Inflammatory macrophage treated with lipopolysaccharide for 1 hour (primary cell): Measurements from ENCODE around the gene MAPK11.

ENCODE experiments used
- DNase-seq, 2 donors: peaks; one replicate each; pipeline ENCODE4 v3.0.0-alpha.2; 2020 to 2022

MAPK11 gene

DNA sequence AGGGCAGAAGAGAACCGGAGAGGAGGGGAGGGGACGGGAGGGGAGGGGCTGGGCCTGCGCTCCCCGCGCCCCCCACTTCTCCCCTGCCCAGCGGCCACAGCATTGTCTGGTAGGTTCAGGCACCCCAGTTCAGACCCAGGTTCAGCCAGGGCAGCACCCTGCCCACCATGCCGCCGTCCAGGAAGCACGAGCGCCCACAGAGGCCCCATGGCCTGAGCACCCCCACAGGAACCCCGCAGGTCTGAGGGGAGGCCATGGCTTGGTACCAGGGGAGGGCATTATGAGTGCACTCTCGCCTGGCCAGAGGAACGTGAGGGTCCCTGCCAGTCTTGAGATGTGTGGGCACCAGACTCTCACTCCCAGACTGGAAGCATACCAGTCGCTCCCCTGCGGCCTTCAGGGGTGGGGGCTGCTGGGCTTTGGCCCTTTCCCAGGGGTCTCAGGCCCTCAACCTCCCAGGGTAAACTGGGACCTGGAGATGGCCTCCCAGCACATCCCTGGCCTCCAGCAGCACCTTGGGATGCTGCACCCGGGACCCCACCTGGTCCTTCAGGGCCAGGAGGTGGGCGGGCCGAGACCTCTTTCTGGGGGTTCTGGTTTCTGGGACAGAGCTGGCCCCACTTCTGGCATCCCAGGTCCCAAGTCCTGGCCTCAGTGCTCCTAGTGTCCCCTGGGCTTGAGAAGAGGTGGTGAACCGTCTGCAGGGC, 37.9 kb upstream of the MAPK11 start:
- DNase-seq, result no peak

DNA sequence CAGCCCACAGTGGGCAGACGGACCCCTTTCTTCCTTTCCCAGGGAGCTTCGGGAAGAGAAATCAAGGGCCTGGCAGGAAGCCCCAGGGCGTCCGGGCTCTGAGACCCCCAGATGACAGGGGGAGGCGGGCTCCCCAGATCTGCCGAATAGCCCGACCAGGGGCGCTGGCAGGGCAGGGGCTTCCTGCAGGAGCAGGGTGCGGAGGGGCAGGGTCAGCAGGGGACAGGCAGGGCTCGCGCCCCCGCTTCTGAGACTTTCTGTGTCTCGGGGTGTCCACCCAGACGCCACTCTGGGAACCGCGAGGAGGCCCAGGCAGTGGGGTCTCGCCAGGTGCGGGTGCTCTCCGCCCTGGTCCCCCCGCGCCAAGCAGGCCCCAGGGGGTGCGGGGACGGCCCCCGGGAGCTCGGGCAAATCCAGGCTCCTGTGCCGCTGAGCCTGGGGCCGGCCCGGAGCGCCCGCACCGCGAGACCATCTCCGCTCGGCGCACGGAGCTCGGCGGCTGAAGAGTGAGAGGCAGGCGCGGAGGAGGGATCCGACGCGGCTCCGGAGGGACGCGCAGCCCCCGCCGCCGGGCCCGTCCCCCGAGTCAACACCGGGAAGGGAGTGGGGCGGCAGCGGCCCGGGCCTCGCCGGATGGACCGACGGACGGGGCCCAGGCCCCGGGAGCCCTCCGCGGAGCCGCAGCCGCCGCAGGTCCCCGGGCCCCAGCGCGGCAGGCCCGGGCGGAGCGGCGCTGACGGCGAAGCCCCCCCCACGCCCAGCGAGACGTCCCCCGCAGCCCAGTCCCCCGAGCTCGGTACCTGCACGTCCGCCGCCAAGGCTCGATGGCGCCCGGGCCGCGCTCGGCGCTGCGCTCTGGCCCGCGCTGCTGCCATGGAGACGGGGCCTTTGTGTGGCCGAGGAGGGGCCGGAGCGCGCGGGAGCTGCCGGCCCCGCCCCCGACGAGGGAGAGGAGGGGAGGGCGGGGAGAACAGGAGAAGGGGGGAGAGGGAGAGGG, 36.9 kb upstream of the MAPK11 start, which contains the start of gene PLXNB2:
Gene PLXNB2 (minus strand): TSS at position 894 of the 997 bp plus-strand sequence. CDS start 17,062 bp downstream, outside the sequence.
- peak; percentile 54 for DNase-seq

DNA sequence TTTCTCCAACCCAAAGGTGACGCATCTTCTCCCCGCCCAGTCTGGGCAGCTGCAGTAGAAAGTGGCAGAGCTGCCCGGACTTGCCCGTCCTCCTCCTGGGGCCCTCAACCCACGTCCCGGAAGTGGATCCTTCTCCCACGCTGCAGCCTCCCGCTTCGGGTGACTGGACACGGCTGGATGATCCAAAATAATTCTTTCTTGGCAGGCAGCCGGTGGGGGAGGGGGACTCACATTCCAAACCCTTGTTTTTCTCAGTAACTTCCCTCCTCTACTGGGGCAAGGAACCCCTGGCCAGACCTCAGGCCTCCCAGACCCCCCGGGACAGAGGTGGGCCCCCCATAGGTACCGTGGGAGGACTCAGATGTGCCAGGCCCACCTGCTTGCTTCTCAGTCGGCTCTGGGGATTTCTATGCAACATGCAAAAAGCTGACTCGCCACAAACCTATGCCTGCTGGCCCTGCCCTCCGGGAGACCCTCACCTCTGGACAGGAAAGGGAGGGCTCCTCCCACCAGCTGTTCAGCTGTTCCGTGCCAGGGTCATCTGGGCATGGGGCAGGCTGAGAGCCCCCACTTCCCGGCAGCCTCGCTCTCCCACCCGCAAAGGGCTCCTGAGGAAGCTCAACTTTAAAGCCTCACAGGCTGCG, 35.9 kb upstream of the MAPK11 start:
- DNase-seq, result peak; percentile 90 to 95

DNA sequence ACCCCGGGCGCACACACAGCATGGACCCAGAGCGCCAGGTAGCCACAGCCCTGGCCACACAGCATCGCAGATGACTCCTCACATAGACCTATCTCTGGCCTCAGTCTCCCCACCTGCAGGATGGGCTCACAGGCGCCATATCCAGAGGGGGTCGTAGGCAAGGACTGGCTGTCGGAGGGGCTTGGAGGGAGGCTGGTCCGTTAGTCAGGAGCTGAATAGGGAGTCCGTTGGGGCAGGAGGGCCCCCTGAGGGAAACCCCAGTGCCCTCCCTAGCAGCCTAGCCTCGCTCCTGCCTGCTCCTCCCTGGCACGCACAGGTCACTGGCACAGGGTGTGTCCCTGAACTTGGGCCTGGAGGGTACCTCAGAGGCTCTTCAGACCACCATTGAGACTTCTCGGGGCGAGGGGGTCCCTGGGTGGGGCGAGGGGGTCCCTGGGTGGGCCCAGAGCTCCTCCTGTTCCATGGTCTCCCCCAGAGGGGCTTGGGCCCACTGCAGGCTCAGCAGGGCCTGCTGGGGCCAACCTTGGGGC, 35.3 kb upstream of the MAPK11 start:
- DNase-seq, result no peak

DNA sequence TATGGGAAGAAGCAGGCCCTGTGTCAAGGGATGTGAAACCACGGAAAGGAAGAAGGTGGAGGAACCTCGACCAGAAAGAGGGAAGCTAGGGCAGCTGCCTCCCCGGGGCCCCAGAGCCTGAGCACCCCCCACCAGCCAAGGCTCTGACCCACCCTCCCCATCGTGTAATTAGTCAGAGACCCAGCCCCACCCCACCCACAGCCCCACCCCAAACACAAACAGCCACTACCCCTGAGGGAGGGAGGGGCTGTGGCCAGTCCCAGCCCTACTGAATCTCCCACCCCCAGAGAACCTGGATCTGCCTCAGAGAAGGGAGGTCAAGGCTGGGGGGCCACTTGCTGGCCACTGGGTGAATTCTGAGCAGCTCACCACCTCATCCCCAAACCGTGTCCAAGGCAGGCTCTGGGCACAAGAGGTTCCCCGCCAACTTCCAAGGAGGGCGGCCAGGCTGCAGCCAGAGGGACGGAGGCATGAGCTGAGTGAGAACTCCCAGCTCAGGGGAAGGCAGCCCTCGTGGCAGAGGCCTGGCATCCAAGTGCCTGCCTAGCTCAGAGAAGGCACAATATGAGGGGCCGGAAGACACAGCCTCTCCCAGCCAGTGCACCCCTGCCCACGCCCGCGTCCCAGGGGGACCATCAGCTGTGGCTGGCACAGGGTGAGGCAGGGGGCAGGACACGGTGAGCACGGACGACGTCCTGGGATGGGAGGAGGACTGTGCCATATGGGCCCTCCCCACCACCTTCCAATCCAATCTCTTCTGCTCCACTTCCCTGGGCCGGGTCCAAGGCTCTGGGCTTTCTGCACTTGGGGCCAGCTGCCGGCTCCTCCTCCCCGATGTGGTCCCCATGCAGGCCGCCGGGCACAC, 34.6 kb upstream of the MAPK11 start:
- peak; percentile 52 to 55 for DNase-seq

DNA sequence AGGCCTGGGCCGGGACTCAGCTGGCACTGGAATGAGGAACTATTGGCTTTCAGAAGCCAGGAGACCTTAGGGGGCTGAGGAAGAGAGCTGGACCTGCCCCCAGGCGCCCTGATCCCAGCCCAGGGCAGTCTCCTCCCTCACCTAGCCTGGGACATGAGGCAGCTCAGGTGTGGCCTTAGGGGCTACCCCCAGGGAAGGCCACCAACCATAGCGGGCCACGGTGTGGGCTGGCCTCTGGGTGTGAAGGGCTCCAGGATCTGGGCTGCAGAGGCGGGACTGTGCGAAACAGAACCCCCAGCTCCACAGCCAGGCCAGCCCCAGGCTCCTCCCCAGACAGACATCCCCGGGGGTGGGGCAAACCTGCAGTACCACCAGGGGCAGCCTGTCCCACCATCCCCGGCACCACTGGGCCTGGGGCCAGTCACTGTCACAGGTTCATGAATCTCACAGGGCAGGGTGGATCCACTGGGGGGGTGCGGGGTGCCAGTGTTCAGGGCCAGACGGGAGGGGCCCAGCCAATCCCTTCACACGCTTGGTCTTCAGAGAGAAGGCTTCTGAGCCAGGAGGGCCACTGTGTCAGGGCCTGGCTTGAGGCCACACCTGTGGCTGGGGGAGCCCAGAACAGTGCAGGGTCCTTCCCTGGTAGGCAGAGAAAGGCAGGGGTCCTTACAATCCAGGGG, 33.8 kb upstream of the MAPK11 start:
- peak; percentile 57 to 64 for DNase-seq

DNA sequence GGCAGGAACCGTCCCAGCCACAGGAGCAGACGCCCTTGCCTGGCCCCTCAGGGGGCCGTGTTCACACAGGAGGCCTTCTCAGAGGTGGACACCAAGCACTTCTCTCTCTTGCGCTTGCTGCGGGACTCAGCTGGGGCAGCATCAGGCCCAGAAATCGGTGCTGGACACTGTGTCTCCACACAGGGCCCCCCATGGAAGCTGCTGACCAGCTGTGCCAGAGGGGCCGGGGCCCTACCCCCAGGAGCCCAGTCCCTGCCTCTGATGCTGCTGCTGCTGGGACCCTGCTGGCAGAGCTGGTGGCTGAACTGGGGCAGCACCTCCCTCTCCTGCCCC, 33.3 kb upstream of the MAPK11 start:
- DNase-seq, result no peak

DNA sequence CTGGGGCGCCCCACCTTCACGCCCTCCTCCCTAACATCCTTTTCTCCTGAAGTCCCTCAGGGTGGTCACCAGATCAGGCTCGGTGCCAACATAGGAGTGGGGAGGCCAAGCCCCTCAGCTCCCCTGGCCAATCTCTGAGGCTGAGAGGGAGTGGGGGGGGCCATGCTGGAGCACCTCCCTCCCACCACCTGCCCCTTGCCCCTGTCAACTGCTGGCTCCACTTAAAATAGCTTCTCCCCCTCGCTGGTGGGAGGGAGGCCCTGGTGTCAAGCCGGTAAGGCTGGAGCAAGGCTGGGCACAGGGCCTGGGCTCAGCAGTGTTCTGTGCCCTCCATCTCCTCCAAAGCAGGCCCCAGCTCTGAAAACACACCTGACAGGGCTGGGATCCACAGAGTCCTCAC, 32.4 kb upstream of the MAPK11 start:
- no peak for DNase-seq

DNA sequence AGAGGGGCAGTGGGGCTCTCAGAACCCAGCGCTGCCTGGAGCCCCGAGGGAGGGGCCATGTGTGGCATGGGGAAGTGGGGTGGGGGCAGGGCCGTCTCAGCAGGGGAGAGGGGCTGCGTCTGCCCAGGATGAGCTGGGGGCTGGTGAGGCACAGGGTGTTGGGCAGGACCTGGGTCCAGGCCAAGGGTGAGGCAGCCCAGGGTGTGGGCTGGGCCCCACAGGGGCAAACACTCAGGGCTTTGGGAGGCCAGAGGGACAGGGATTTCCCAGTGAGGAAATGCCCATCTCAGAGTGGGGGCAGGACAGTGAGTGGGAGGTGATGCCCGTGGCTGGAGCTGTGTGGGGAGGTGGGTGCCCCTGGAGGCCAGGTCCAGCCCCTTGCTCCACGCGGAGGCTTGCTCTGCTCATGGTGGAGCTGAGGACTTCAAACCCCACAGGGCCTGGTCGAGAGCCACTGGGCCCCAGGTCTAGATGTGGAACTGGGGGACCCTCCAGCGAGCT, 31.9 kb upstream of the MAPK11 start:
- peak; percentile 65 to 71 for DNase-seq

DNA sequence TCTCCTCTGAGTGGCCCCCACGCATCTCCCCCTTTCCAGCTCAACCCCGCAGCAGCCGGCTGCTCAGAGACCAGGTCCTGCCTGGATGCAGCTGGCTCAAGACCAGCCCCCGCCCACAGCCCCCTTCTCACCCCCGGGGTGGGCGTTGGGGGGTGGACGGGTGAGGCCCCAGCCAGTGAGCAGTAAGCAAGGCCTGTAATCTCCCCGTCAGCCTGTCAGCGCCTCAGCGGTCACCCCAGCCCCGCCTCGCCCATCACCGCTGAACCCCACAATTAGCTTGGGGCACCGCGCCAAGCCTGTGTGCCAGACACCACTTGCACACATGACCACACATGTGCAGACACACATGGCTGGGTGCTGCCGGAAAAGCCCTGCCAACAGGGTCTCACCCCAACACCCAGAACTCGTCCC, 31.4 kb upstream of the MAPK11 start:
- no peak for DNase-seq

DNA sequence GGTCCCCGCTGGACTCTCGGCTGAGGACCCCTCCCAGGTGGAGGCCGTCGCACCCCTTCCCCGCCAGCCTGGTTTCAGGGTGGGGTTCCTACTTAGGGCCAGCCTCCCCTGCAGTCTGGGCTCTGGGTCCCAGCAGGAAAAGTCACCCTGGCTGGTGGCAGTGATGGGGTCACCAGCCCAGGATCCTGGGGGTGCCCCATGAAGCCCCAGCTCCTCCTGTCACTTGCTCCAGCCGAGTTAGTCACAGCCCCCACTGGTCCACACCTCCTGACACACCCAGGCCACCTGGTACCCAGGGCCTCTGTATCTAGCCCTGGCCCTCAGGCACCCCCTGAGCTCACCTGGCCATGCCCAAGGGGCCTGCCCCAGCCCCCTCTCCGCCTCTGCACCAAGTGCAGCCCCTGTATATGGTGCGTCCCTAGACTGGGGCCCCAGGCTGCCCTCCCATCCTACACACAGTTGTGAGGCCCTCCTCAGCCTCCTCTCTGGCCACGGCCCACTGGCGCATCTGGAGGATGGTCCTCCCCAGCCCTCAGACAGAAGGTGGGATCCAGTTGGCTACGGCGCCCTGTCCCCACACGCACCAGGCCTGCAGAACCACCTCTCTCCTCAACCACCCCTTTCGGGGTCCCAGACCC, 30.6 kb upstream of the MAPK11 start:
- no peak for DNase-seq

DNA sequence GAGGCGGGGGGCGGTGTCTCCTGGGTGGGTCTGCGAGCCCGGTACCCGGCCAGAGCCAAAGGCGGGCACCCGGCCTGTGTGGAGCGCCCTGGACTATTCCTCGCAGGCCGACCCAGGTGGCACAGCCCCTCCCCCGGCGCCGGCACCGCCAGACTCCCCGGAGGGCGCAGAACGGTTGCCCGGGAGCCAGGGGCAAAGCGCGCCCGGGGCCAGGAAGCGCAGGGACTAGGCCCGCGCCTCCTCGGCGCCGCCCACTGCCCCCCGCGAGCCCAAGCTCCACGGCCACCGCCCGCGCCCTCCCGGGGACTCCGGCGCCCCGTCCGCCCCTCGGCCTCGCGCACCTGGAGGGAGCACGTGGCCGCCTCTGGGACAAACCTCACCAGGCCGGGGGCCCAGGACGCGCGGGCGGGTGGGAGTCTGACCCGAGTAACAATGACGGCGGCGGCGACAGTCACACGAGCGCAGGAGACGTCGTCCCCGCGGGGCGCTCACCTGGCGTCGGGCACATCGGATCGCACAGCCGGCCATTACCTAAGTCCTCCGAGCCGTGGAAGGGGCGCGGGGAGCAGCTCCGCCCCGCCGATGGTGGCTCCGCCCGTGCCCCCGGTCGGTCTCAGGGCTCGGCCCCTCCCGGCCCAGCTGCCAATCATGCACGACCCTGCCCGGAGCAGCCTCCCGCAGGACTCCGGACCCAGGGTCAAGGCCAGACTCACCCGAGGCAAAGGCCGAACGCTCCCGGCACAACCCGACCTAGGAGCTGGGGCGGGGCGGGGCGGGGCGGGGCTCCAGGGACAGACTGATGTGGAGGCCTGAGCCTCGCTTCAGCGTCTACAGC, 29.8 kb upstream of the MAPK11 start:
- no peak for DNase-seq

DNA sequence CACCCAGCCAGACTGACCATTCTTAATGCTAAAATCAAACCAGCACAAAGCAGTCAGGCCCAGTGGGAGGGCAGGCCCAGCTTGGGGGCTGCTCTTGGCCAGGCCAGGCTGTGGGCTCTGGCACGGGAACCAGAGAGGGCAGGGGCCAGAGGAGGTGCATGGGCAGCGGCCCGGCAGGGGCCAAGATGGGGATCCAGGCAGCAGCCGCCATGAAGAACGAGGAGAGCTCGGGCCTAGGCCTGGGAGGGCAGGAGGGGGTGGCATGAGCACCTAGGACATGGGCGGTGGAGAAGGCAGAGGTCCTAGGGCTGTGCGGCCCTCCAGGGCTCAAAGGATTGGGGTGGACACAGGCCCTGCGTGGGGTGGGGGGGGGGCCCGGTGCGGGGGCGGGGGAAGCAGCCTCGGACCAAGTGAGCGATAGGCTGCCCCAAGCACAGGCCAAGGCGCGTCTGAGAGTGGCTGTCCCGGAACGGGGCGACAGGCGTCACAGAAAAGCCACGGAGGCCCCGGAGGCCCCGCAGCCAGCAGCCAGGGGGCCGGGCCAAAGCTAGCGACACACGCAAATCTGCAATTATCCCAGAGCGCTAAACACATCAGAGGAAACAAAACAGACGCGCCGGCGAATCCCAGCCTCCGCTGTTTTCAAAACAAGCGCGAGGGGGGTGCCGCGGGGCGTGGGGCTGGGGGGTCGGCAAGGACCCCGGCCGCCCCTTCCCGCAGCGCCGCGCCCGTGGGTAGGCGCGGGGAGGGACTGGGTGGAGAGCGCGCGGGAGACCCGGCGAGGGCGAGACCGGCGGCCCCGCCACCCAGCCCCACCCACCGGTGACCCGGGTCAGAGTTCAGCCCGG, 29.0 kb upstream of the MAPK11 start:
- no peak for DNase-seq

DNA sequence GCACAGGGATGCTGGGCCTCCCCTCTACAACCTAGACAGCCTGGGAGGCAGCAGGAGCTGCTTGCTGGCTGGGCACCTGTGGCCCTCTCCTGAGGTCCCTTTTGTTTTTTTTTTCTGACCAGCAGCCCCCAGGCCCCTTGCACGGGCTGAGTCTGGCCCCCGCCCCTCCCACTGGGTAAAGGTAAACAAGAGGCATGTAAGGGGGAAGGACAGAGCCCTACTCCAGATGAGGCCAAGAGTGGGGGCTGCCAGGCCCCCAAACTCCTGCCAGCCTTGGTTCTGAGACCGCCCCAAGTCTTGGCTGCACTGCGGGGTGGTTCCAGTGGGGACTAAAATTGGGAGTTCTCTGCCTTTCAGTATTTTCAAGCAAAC, 28.1 kb upstream of the MAPK11 start:
- no peak for DNase-seq

DNA sequence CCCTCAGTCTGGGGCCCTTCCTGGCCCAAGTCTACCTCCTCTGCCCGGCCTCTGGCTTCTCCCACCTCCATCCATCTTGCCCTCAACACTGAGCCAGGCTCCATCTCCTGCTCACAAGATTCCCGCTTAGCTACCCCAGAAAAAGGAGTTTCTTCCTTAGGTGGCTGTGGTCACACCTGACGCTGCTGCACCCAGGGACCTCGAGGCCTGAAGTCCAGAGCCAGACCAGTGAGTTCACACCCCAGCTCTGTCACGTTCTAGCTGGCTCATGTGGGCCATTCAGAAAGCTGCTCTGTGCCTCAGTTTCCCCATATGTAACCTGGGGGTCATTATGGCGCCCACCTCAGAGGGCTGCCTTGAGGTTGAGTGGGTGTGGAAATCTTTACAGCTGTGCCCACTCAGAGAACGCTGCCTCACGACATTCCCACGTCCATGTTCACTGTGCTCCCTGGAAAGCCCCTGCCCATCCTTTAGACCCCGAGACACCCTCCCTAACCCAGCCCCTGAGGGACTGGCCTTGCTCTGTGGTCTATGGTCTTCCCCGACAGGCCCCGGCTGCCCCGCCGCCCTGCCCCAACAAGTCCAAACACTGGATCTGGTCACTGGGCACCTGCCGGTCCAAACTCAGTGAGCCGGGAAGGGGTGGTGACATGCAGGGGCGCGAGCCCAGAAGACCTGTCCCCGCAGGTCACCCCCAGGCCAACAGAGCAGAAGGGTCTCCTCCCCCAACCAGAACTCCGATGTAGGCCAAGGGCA, 27.5 kb upstream of the MAPK11 start:
- no peak for DNase-seq

DNA sequence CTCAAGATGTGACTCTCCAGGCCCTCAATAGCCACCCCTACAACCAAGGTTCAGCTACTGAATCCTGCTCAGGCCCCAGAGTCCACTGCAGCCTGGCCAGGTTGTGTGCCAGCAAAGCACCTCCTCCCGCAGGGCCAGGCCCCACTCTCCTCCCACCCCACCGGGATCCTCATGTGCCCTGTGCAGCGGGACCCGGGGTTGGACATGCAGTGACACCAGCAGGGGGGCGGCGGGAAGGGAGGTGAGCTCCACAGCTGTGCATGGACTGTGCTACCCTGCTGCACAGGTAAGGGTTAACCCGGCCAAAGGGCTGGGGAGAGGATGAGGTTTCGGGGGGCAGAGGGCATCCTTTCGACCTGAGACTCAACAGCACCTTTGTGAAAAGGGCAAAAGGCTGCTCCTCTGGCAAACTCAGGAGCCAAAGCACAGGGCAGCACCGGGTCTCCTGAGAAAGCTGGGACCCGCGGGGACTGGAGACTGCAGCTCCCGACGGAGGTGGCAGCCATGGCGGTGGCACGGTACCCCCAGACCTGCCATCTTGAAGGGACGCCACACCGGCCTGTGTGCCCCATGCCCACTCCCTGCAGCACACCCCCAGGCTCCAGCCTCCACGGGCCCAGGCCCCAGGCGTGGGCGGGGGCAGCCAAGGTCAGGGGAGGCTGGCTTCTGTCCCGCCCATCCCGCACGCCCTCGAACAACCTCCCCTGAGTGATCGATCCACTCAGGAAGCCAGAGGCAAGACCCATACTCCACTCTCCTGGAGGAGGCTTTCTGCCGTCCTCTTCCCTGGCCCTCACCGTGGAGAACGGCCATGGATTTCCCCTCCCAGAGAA, 26.7 kb upstream of the MAPK11 start:
- no peak for DNase-seq

DNA sequence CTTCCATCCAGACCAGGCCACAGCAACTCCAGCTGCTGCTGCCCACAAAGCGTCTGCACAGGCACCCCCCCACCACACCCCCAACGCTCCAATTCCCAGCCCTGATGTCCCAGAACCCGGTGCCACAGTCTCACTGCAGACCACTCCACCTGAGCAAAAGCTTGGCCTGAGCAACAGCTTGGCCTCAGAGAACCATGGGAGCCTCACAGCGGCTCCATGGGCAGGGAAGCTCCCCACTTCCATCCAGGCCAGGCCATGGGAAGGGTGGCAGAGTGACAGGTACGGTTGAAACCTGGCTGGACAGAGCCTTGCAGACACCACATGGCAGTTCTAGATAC, 24.1 kb upstream of the MAPK11 start:
- no peak for DNase-seq
